Measurements from ENCODE around the gene JKAMP. TPM values are rescaled to one million over a fixed set of nuclear protein-coding genes. Genes with fewer than 3 reads are reported as not detected.
"Not testable (repeated sequence)": the region's sequence is repeated elsewhere in the genome, so short reads cannot be mapped to it uniquely, and the experiment has no call there.

JKAMP gene, protein sequence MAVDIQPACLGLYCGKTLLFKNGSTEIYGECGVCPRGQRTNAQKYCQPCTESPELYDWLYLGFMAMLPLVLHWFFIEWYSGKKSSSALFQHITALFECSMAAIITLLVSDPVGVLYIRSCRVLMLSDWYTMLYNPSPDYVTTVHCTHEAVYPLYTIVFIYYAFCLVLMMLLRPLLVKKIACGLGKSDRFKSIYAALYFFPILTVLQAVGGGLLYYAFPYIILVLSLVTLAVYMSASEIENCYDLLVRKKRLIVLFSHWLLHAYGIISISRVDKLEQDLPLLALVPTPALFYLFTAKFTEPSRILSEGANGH
- 10 to 100 TPM; 24.4 to 28.6 TPM for total RNA-seq

DNA sequence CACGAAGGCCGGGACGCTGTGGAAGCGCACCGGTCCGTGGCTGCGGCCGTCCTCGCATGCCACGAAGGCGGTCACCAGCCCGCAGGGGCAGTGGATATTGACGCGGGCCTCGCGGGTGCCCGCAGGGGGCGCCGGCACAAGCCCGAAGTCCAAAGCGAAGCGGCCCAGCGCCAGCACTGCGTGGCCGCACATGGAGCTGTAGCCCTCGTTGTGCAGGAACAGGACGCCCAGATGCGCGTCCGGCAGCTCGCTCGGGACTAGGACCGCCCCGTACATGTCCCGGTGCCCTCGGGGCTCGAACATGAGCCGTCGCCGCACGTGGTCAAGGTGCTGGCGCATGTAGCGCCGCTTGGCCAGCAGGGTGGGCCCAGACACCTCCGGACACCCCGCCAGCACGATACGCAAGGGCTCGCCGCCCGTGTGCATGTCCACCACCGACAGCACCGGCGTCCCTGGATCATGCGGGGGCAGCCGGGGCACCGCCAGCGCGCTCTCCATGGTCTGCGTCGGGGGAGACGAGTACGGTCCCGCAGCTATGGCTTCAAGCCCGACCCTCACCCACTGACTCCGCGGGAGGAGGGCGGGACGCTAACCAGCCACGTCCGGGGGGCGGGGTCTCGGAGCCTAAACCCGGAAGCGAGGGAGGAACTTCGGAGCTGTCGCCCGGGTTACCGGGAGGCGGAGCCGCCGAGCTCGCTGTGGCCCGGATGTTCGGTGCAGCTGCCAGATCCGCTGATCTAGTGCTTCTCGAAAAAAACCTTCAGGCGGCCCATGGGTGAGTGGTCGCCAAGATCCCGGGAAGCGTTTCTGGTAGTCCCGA is at the start of gene JKAMP, which contains the start of gene L3HYPDH:
JKAMP (plus strand) TSS at position 699 of the 820 bp plus-strand sequence; CDS start at position 772, 73 bp downstream.
L3HYPDH (minus strand) TSS at position 590 of the 820 bp plus-strand sequence; CDS start at position 498, 92 bp downstream.
- Mint-ChIP-seq H3K4me3 (peak within 1 kb of the TSS; percentile 85), H3K4me1 (ENCODE audit: low read depth) (peaks cover 58% of the 10 kb centered on the region), H3K9me3 (ENCODE audit: insufficient read depth) (no peaks in the 10 kb centered on the region), H3K27ac (peak within 1 kb of the TSS; percentile 88), H3K27me3 (ENCODE audit: low read depth) (no peaks in the 10 kb centered on the region), H3K36me3 (ENCODE audit: low read depth) (peaks cover 25% of the 10 kb centered on the region)
- ChIA-PET POLR2A (interaction anchor here (0.5 to 1.9 kb wide), 12 partner anchors 9 to 1056 kb away, joined by 3 to 9 read pairs (median 4); partner anchors contain the start of genes DAAM1, DHRS7, KIAA0586 and PPM1A), CTCF (interaction anchor here (0.6 to 2.5 kb wide), 12 partner anchors 9 to 700 kb away, joined by 3 to 14 read pairs (median 4); partner anchors contain the start of gene CCDC175)
- peak; percentile 92 for ATAC-seq
- DNase-seq: peak; percentile 98

DNA sequence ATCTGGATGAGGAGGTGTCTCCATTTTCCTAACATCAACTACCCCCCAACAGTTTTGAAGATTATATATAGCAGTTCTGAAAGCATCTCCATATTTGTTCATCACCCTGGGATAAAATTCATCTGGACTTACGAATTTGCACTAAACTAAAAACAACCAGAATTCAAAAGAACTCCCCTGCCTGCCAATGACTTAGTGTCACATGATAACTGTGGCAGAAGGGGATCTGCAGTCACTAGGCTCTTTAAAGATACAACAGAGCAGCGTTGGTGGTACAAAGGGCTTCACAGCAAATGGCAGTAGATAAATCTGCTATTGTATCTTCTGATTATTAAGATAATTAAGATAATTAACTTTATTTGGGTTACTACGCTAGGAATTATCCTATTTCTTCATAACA is 49.2 kb upstream of the JKAMP start:
- ChIA-PET CTCF (interaction anchor here (1.2 to 1.4 kb wide), 2 partner anchors 9 to 308 kb away, joined by 3 read pairs; no protein-coding TSS in a partner anchor), POLR2A (no interaction called here)
- Mint-ChIP-seq H3K27me3 (ENCODE audit: low read depth) (peaks cover 2% of the 10 kb centered on the region), H3K4me1 (ENCODE audit: low read depth) (peaks cover 9% of the 10 kb centered on the region), H3K4me3 (no peak overlapping the region), H3K27ac (no peak overlapping the region), H3K36me3 (ENCODE audit: low read depth) (peaks cover 3% of the 10 kb centered on the region), H3K9me3 (ENCODE audit: insufficient read depth) (no peaks in the 10 kb centered on the region)
- no peak for ATAC-seq
- no peak for DNase-seq

DNA sequence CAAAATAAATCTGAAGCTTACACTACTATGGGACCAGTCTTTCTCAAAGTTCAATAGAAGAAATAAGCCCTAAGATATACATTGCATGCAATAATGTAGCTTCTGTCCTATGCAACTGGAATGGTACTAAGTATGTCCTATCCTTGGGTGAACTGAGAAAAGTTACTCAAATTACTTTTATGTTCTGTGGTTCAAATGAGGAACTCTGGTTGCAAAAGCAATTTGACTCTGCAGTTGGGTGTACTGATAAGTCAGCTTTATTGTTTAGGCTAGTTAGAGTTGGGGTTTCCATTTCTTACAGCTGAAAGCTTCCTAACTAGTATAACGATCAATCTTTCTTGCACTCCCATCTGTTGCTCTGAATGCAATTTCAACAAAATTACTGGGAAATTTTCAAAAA is 48.3 kb upstream of the JKAMP start:
- peaks cover 9% of the 10 kb centered on the region for H3K4me1 Mint-ChIP-seq (ENCODE audit: low read depth)
- ChIA-PET CTCF (interaction anchor here (0.8 to 1.2 kb wide), 2 partner anchors 8 to 310 kb away, joined by 3 read pairs; no protein-coding TSS in a partner anchor), POLR2A (no interaction called here)
- peaks cover 2% of the 10 kb centered on the region for H3K27me3 Mint-ChIP-seq (ENCODE audit: low read depth)
- no peak for DNase-seq
- no peak overlapping the region for H3K4me3 Mint-ChIP-seq
- no peak for ATAC-seq
- H3K36me3 Mint-ChIP-seq (ENCODE audit: low read depth): peaks cover 3% of the 10 kb centered on the region
- H3K27ac Mint-ChIP-seq: no peak overlapping the region
- no peaks in the 10 kb centered on the region for H3K9me3 Mint-ChIP-seq (ENCODE audit: insufficient read depth)

DNA sequence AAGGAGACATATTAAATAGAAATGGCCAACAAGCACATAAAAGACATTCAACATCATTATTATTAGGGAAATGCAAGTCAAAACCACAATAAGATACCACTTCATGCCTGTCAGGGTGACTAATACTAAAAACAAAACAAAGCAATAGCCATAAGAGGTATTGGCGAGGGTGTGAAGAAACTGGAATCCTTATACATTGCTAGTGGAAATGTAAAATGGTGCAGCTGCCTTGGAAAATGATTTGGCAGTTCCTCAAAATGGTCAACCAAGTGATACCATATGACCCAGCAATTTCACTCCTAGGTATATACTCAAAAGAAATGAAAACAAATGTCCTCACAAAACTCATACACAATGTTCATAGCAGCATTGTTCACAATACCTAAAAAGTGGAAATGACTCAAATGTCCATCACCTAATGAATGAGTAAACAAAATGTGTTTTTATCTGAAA is 46.1 kb upstream of the JKAMP start:
- H3K9me3 Mint-ChIP-seq (ENCODE audit: insufficient read depth): no peaks in the 10 kb centered on the region
- peaks cover 3% of the 10 kb centered on the region for H3K36me3 Mint-ChIP-seq (ENCODE audit: low read depth)
- H3K4me3 Mint-ChIP-seq: no peak overlapping the region
- CTCF ChIA-PET: interaction anchor here (4.3 kb wide), 1 partner anchor 314 kb away, joined by 12 read pairs; no protein-coding TSS in a partner anchor
- DNase-seq (no peak), ATAC-seq (no peak)
- H3K27ac Mint-ChIP-seq: no peak overlapping the region
- H3K4me1 Mint-ChIP-seq (ENCODE audit: low read depth): peaks cover 11% of the 10 kb centered on the region
- POLR2A ChIA-PET: no interaction called here
- peaks cover 2% of the 10 kb centered on the region for H3K27me3 Mint-ChIP-seq (ENCODE audit: low read depth)

DNA sequence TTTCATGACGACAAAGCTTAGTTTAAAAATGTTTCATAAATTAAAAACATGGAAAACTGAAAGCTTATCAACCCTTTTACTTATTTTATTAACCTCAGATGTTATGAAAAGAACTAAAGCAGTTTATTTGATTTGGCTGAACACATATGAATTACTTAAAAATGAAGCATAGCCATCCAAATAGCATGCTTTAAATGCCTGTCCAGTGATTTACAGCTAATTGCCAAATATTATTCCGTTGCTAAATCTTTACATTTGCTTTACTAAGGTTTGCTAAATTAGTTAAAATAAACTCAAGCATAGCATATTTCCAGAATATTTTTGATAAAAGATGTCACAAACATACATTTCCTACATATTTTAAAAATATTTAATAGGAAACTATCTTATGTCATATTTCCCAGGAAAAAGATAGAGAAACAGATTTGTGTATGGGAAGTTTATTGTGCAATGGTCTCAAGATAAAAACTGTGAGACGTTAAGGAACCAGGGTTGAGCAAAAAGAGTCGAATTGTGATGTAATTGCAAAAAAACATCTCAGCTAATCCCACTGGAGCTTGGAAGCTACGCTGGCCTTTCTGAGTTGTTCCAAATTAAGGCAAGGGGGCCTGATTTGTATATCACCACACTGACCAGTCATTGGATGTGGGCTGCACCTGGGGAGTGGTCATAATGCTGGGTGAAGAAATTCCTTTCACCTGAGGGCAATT is 44.9 kb upstream of the JKAMP start:
- Mint-ChIP-seq H3K4me3 (no peak overlapping the region), H3K27me3 (ENCODE audit: low read depth) (peaks cover 2% of the 10 kb centered on the region), H3K9me3 (ENCODE audit: insufficient read depth) (no peaks in the 10 kb centered on the region), H3K4me1 (ENCODE audit: low read depth) (peaks cover 11% of the 10 kb centered on the region), H3K36me3 (ENCODE audit: low read depth) (peaks cover 3% of the 10 kb centered on the region), H3K27ac (no peak overlapping the region)
- ChIA-PET POLR2A (no interaction called here), CTCF (interaction anchor here (0.6 to 4.3 kb wide), 4 partner anchors 58 to 384 kb away, joined by 3 to 12 read pairs (median 4); partner anchors contain the start of gene DAAM1)
- DNase-seq (no peak), ATAC-seq (no peak)

DNA sequence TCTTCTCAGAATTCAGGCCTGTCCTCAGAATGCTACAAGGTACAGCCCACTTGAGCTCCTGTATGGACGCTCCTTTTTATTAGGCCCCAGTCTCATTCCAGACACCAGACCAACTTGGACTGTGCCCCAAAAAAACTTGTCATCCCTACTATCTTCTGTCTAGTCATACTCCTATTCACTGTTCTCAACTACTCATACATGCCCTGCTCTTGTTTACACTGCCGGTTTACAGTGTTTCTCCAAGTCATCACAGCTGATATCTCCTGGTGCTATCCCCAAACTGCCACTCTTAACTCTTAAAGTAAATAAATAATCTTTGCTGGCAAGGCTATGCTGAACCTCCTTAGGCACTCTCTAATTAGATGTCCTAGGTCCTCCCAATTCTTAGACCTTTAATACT is 35.6 kb upstream of the JKAMP start:
- POLR2A ChIA-PET; H3K27me3 Mint-ChIP-seq (ENCODE audit: low read depth); H3K36me3 Mint-ChIP-seq (ENCODE audit: low read depth); H3K9me3 Mint-ChIP-seq (ENCODE audit: insufficient read depth); H3K4me3 Mint-ChIP-seq; ATAC-seq; H3K4me1 Mint-ChIP-seq (ENCODE audit: low read depth); H3K27ac Mint-ChIP-seq; DNase-seq; CTCF ChIA-PET: not testable (repeated sequence)

DNA sequence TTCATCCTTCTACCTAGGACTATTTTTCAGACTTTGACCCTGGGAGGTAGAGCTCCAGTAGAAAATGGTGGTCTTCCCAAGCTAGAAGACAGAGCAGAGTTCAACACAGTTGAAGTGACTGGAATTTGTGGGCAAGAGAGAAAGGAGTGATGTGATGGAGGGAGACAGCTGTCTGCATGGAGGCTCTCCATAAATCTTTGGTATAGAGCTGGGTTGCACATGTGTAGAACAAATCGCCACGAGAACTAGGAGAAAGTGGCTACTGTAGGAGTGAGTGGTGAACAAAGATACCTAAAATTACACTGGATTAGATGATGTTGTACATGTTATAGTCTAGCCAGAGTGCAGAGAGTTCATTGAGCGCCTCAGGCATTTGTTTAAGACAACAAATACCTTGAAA is 33.6 kb upstream of the JKAMP start:
- ChIA-PET POLR2A (no interaction called here), CTCF (interaction anchor here (1.2 kb wide), 1 partner anchor 12 kb away, joined by 5 read pairs; no protein-coding TSS in a partner anchor)
- H3K4me1 Mint-ChIP-seq (ENCODE audit: low read depth): no peaks in the 10 kb centered on the region
- H3K27ac Mint-ChIP-seq: no peak overlapping the region
- H3K9me3 Mint-ChIP-seq (ENCODE audit: insufficient read depth): no peaks in the 10 kb centered on the region
- no peak overlapping the region for H3K4me3 Mint-ChIP-seq
- ATAC-seq (no peak), DNase-seq (no peak)
- H3K36me3 Mint-ChIP-seq (ENCODE audit: low read depth): peaks cover 8% of the 10 kb centered on the region
- H3K27me3 Mint-ChIP-seq (ENCODE audit: low read depth): no peaks in the 10 kb centered on the region

DNA sequence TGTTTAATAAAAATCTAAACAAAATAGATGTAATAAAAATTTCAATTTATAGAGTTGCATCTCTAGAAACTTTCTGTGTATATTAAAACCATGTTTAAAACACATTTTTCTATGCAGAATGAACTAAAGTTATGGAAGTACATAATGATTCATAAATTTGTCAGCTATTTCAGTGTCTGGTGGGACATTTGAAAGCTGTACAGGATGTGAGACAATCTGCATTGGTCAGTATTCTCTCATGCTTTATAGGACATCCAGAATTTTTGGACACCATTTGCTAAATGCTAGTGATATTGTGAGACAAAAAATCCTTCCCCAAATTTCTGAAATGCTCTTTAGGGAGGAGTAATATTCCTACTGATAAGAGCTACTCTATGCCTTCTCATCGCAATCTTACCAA is 32.5 kb upstream of the JKAMP start:
- DNase-seq (no peak), ATAC-seq (no peak)
- Mint-ChIP-seq H3K4me3 (no peak overlapping the region), H3K27ac (no peak overlapping the region), H3K36me3 (ENCODE audit: low read depth) (peaks cover 14% of the 10 kb centered on the region), H3K9me3 (ENCODE audit: insufficient read depth) (no peaks in the 10 kb centered on the region), H3K4me1 (ENCODE audit: low read depth) (no peaks in the 10 kb centered on the region), H3K27me3 (ENCODE audit: low read depth) (no peaks in the 10 kb centered on the region)
- ChIA-PET POLR2A (no interaction called here), CTCF (no interaction called here)

DNA sequence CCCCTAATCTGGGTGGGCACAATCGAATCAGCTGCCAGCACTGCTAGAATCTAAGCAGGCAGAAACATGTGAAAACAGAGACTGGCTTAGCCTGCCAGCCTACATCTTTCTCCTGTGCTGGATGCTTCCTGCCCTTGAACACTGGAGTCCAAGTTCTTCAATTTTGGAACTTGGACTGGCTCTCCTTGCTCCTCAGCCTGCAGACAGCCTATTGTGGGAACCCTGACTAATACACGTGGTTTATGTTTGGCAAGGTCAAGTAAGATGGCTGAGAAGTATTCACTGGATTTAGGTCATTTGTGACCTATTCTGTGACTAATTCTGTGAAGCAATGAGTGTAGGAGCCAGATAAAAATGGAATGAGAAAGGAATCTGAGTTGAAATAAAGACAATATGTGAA is 30.2 kb upstream of the JKAMP start:
- ChIA-PET CTCF (no interaction called here), POLR2A (no interaction called here)
- Mint-ChIP-seq H3K9me3 (ENCODE audit: insufficient read depth) (no peaks in the 10 kb centered on the region), H3K27ac (no peak overlapping the region), H3K27me3 (ENCODE audit: low read depth) (no peaks in the 10 kb centered on the region), H3K4me3 (no peak overlapping the region), H3K36me3 (ENCODE audit: low read depth) (peaks cover 23% of the 10 kb centered on the region), H3K4me1 (ENCODE audit: low read depth) (no peaks in the 10 kb centered on the region)
- DNase-seq: no peak
- no peak for ATAC-seq

DNA sequence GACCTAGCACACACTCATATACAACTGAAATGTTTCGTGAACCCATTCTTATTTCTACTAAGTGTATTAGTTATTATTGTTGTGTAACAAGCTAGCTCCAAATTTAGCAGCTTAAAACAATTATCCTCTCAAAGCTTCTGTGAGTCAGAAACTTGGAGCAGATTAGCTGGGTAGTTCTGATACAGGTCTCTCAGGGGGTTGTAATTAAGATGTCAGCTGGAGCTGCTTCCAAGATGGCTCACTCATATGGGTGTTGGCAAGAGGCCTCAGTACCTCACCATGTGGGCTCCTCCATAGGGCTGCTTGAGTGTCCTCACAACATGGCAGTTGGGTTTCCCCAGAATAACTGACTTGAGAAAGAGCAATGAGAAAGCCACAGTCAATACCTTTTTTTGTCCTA is 28.9 kb upstream of the JKAMP start:
- H3K4me3 Mint-ChIP-seq: no peak overlapping the region
- peaks cover 25% of the 10 kb centered on the region for H3K36me3 Mint-ChIP-seq (ENCODE audit: low read depth)
- DNase-seq (no peak), ATAC-seq (no peak)
- no peaks in the 10 kb centered on the region for H3K4me1 Mint-ChIP-seq (ENCODE audit: low read depth)
- ChIA-PET CTCF (no interaction called here), POLR2A (no interaction called here)
- H3K27me3 Mint-ChIP-seq (ENCODE audit: low read depth): no peaks in the 10 kb centered on the region
- H3K9me3 Mint-ChIP-seq (ENCODE audit: insufficient read depth): no peaks in the 10 kb centered on the region
- no peak overlapping the region for H3K27ac Mint-ChIP-seq

DNA sequence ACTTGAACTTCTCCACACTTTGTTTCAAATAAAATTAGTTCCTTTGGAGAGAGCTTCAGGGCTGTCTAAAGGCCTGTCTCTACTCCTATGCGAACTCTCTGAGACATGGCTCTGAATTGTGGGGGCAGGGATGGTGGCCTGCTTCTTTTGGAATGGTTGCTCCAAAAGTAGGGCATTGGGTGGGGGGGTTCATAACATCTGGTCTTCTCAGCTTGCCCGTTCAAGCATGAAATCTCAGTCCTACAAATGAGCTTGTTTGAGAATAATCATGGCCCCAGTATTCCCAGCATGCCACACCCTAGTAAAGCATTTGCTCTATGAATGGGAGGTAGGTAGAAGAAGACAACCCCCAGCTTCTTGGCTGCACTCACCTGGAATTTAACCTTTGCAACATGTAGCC is 25.8 kb upstream of the JKAMP start:
- Mint-ChIP-seq H3K9me3 (ENCODE audit: insufficient read depth) (no peaks in the 10 kb centered on the region), H3K4me1 (ENCODE audit: low read depth) (peaks cover 3% of the 10 kb centered on the region), H3K27me3 (ENCODE audit: low read depth) (no peaks in the 10 kb centered on the region), H3K27ac (no peak overlapping the region), H3K36me3 (ENCODE audit: low read depth) (peaks cover 25% of the 10 kb centered on the region), H3K4me3 (no peak overlapping the region)
- ChIA-PET POLR2A (no interaction called here), CTCF (interaction anchor here (1.4 kb wide), 1 partner anchor 15 kb away, joined by 5 read pairs; no protein-coding TSS in a partner anchor)
- no peak for DNase-seq
- ATAC-seq: no peak

All from activated CD8-positive, alpha-beta T cell treated with anti-CD3 and anti-CD28 coated beads, Interleukin-2, amount 10 ng/mL, durations not matched to agents 7 days and 5 days (primary cell).